Kidney (tissue), 14 donors: ENCODE measurements around the gene PRKAR1B. TPM values are rescaled to one million over a fixed set of nuclear protein-coding genes. Genes with fewer than 3 reads are reported as not detected.
A peak's percentile ranks its signal among the peaks of the same experiment; 100 is the strongest.

ENCODE experiments used
- DNase-seq, 5 donors: peaks; one replicate each; pipeline ENCODE4 v3.0.0-alpha.2; 2013 to 2020
- FAIRE-seq: peaks from 2 replicates; lab custom pipeline; 2012; peaks lifted over from hg19 to GRCh38; lab: Jason Lieb, UNC
- H3K27ac ChIP-seq, 2 donors: one replicate each; pipeline ENCODE4 v1.7.0; 2013; ENCODE audit warnings: low read depth in 2 of 2, low read length in 2 of 2, inconsistent platforms in 1 of 2
- H3K27me3 ChIP-seq: one replicate; pipeline ENCODE4 v1.7.1; 2013; ENCODE audit warnings: low read length, inconsistent platforms; ENCODE audit not compliant: control insufficient read depth, insufficient read depth
- H3K36me3 ChIP-seq, 3 donors: one replicate each; pipeline versions ENCODE4 v1.7.0 to v1.7.1; 2013; ENCODE audit warnings: low read length in 3 of 3, control low read depth in 1 of 3, inconsistent platforms in 1 of 3; ENCODE audit not compliant: insufficient read depth in 3 of 3, control insufficient read depth in 2 of 3
- H3K4me1 ChIP-seq, 3 donors: one replicate each; pipeline versions ENCODE4 v1.7.0 to v1.7.1; 2013; ENCODE audit warnings: low read length in 3 of 3, inconsistent platforms in 1 of 3, low read depth in 1 of 3; ENCODE audit not compliant: control insufficient read depth in 2 of 3, insufficient read depth in 2 of 3
- H3K4me3 ChIP-seq, 3 donors: one replicate each; pipeline versions ENCODE4 v1.7.0 to v1.8.1; 2013; ENCODE audit warnings: low read length in 3 of 3, control low read depth in 1 of 3, inconsistent platforms in 1 of 3
- H3K9ac ChIP-seq, 3 donors: one replicate each; pipeline versions ENCODE4 v1.7.0 to v1.7.1; 2013; ENCODE audit warnings: low read length in 3 of 3, control low read depth in 1 of 3, inconsistent platforms in 1 of 3
- H3K9me3 ChIP-seq, 3 donors: one replicate each; pipeline versions ENCODE4 v1.7.0 to v1.7.1; 2013; ENCODE audit warnings: low read length in 3 of 3, control low read depth in 1 of 3, inconsistent platforms in 1 of 3; ENCODE audit not compliant: control insufficient read depth in 2 of 3, insufficient read depth in 1 of 3
- intact Hi-C: fragments of 100-400 bp; cut with DNase I; formaldehyde crosslinking; loops from one replicate; pipeline ENCODE4 v1.11.1; 2022
- polyA plus RNA-seq: library from polyadenylated mRNA; stranded (reverse); fragments of 350-450 nt; fragmentation: Illumina TruSeq; extraction: RNeasy Lipid Tissue Mini Kit (QIAGEN cat#74804); gene quantifications from one replicate; pipeline ENCODE4 v1.2.3, GENCODE V29; 2014; ENCODE audit warnings: low read depth, low replicate concordance; ENCODE audit not compliant: insufficient read depth
- total RNA-seq: library from RNA; stranded (reverse); fragmentation: NEBNext Ultra II Directional; extraction: Animal tissue kit (Norgen Biotek cat#: 25700); gene quantifications from one replicate; pipeline ENCODE4 v1.2.1, GENCODE V29; 2021
- TF ChIP-seq, protein P1 (sequence below): IDR thresholded peaks from 3 replicates; pipeline ENCODE4 v1.5.1; 2012; ENCODE audit warnings: mild to moderate bottlenecking, moderate library complexity, borderline replicate concordance; ENCODE audit not compliant: insufficient read depth; ENCODE audit errors: extremely low read depth
- donor health status: control.
- donor health status: control.
- donor health status: control.
- donor health status: control.
- donor health status: control.
- donor health status: DM: yes; HTN: yes; CAD: no.
- donor health status: Normal renal cell carcinoma (clear cell type).

Gene PRKAR1B
- total and polyA plus RNA-seq, 2 donors from 2014 or later = 15.9 to 21.4 TPM

DNA sequence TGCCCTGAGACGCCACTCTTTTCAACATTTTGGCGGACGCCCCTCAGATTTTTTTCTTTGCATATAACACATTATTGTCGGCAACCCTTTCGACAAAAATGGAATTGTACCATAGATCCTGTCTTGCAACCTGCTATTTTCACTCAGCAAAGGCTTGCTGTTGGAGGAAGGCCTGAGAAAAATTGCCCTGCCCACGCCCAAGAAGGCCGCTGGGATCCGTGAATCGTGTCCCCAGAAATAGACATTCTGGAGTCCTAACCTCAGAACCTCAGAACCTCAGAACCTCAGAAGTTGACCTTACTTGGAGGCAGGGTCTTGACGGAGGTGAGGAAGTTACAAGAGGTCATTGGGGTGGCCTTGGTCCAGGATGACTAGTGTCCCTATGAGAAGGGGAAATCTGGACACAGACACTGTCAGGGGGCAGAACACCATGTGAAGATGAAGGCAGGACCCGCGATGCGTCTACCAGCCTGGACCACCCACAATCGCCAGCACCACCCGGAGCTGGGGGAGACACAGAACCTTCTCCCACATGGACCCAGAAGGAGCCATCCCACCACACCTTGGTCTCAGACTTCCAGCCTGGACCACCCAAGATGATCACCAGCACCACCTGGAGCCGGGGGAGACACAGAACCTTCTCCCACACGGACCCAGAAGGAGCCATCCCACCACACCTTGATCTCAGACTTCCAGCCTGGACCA is 19.6 kb downstream of the PRKAR1B start:
- no peak overlapping the region for H3K9ac ChIP-seq
- no peak overlapping the region for H3K4me3 ChIP-seq
- H3K9me3 ChIP-seq = no peaks in the 10 kb centered on the region
- no peaks in the 10 kb centered on the region for H3K4me1 ChIP-seq
- intact Hi-C loops = no loop called here
- peak in 1 of 5 donors; percentile 48 for DNase-seq
- TF ChIP-seq, protein P1, sequence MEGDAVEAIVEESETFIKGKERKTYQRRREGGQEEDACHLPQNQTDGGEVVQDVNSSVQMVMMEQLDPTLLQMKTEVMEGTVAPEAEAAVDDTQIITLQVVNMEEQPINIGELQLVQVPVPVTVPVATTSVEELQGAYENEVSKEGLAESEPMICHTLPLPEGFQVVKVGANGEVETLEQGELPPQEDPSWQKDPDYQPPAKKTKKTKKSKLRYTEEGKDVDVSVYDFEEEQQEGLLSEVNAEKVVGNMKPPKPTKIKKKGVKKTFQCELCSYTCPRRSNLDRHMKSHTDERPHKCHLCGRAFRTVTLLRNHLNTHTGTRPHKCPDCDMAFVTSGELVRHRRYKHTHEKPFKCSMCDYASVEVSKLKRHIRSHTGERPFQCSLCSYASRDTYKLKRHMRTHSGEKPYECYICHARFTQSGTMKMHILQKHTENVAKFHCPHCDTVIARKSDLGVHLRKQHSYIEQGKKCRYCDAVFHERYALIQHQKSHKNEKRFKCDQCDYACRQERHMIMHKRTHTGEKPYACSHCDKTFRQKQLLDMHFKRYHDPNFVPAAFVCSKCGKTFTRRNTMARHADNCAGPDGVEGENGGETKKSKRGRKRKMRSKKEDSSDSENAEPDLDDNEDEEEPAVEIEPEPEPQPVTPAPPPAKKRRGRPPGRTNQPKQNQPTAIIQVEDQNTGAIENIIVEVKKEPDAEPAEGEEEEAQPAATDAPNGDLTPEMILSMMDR = no peak
- FAIRE-seq = no peak
- no peaks in the 10 kb centered on the region for H3K36me3 ChIP-seq
- H3K27me3 ChIP-seq = no peaks in the 10 kb centered on the region
- H3K27ac ChIP-seq = no peak overlapping the region

DNA sequence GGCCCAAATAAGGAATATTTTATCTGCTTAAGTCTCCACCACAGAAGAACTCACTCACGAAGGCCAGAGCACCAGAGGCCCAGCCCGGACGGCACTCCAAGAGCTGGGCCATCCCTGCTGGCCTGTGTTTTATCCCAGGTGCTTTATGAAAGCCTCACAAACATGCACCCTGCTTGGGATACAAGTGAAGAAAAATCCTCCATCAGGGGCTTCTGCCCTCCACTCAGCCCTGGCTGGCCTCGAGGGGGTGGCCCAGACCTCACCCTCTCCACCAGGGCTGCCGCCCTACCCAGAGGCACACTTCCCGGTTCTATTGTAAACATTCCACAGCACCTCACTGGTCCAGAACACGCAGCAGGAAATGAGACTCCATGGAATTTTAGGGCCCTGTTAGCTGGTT is 20.4 kb downstream of the PRKAR1B start:
- no peak overlapping the region for H3K9ac ChIP-seq
- H3K4me3 ChIP-seq = no peak overlapping the region
- no peak overlapping the region for H3K27ac ChIP-seq
- DNase-seq = peak in 1 of 5 donors; percentile 50
- TF ChIP-seq, protein P1 = no peak
- no peaks in the 10 kb centered on the region for H3K27me3 ChIP-seq
- H3K36me3 ChIP-seq = no peaks in the 10 kb centered on the region
- H3K4me1 ChIP-seq = no peaks in the 10 kb centered on the region
- FAIRE-seq = no peak
- no peaks in the 10 kb centered on the region for H3K9me3 ChIP-seq
- intact Hi-C loops = no loop called here

- H3K9me3 ChIP-seq = no peaks in the 10 kb centered on the region
- no peak overlapping the region for H3K4me3 ChIP-seq
- DNase-seq (no peak), FAIRE-seq (no peak)
- intact Hi-C loops = no loop called here
- TF ChIP-seq, protein P1 = no peak
- peaks cover 2 to 8% (median 2%) of the 10 kb centered on the region in 3 donors for H3K36me3 ChIP-seq
- no peak overlapping the region for H3K9ac ChIP-seq
- H3K4me1 ChIP-seq = peaks cover 0 to 5% (median 0%) of the 10 kb centered on the region in 3 donors
- no peak overlapping the region for H3K27ac ChIP-seq
- no peaks in the 10 kb centered on the region for H3K27me3 ChIP-seq
These were observed 24.0 kb downstream of the PRKAR1B start for GRCh38 chr7:703049-703448.
